GM23338 (cell line): ENCODE data around the gene LSM2. TPM values are rescaled to one million over a fixed set of nuclear protein-coding genes. Genes with fewer than 3 reads are reported as not detected.
"Not testable (repeated sequence)": the region's sequence is repeated elsewhere in the genome, so short reads cannot be mapped to it uniquely, and the experiment has no call there.

Source experiments
- ATAC-seq: fragments of 200-7000 bp; cut with Tn5 transposase; 3 replicates; pipeline ENCODE4 v1.9.1; 2020
- DNase-seq: peaks from one replicate; pipeline ENCODE4 v3.0.0-alpha.2; 2015; ENCODE audit warnings: low spot score
- H2AFZ ChIP-seq: fragments of 200-600 bp; sonication (generic); 2 replicates; pipeline ENCODE4 v1.8.0; 2016; ENCODE audit warnings: antibody characterized with exemption, mild to moderate bottlenecking, moderate library complexity
- H3F3A ChIP-seq: fragments of 200-600 bp; sonication (generic); replicated peaks from 2 replicates; pipeline ENCODE4 v1.8.0; 2017; ENCODE audit warnings: antibody characterized with exemption, mixed run types, low read depth
- H3K27ac ChIP-seq: fragments of 200-600 bp; sonication (generic); 2 replicates; pipeline ENCODE4 v1.6.1; 2016; ENCODE audit warnings: low read depth
- H3K27me3 ChIP-seq: fragments of 200-600 bp; sonication (generic); 2 replicates; pipeline ENCODE4 v1.8.0; 2016; ENCODE audit warnings: mild to moderate bottlenecking, mixed run types, moderate library complexity; ENCODE audit not compliant: insufficient read depth
- H3K36me3 ChIP-seq: fragments of 200-600 bp; sonication (generic); 2 replicates; pipeline ENCODE4 v1.8.0; 2016; ENCODE audit warnings: mild to moderate bottlenecking; ENCODE audit not compliant: insufficient read depth
- H3K4me1 ChIP-seq: fragments of 200-600 bp; sonication (generic); 2 replicates; pipeline ENCODE4 v1.8.0; 2016; ENCODE audit warnings: mild to moderate bottlenecking, moderate library complexity; ENCODE audit not compliant: insufficient read depth
- H3K4me2 ChIP-seq: fragments of 200-600 bp; sonication (generic); 2 replicates; pipeline ENCODE4 v1.7.1; 2017; ENCODE audit warnings: mixed run types
- H3K4me3 ChIP-seq: fragments of 200-600 bp; sonication (generic); 2 replicates; pipeline ENCODE4 v1.6.1; 2016; ENCODE audit warnings: mixed run types
- H3K79me2 ChIP-seq: fragments of 200-600 bp; sonication (generic); replicated peaks from 2 replicates; pipeline ENCODE4 v1.8.0; 2017; ENCODE audit warnings: mild to moderate bottlenecking; ENCODE audit not compliant: insufficient read depth
- H3K9me2 ChIP-seq: fragments of 200-600 bp; sonication (generic); 2 replicates; pipeline ENCODE4 v1.8.0; 2017; ENCODE audit not compliant: insufficient read depth
- H4K20me1 ChIP-seq: fragments of 200-600 bp; sonication (generic); replicated peaks from 2 replicates; pipeline ENCODE4 v1.8.0; 2017; ENCODE audit warnings: mild to moderate bottlenecking; ENCODE audit not compliant: insufficient read depth
- H3K27ac Mint-ChIP-seq: 2 replicates; pipeline ENCODE4 v1.8.0; 2020; ENCODE audit warnings: inconsistent platforms, mild to moderate bottlenecking, moderate library complexity, mixed read lengths
- H3K27me3 Mint-ChIP-seq: 3 replicates; pipeline ENCODE4 v1.8.0; 2022; ENCODE audit warnings: low read depth, mild to moderate bottlenecking, moderate library complexity, mixed read lengths, inconsistent platforms; ENCODE audit not compliant: insufficient read depth, poor library complexity
- H3K36me3 Mint-ChIP-seq: 3 replicates; pipeline ENCODE4 v1.8.0; 2021; ENCODE audit warnings: low read depth, mild to moderate bottlenecking, inconsistent platforms, moderate library complexity, mixed read lengths
- H3K4me1 Mint-ChIP-seq: 3 replicates; pipeline ENCODE4 v1.8.0; 2020; ENCODE audit warnings: mild to moderate bottlenecking, inconsistent platforms, mixed read lengths
- H3K4me3 Mint-ChIP-seq: 3 replicates; pipeline ENCODE4 v1.8.0; 2021; ENCODE audit warnings: moderate library complexity, mild to moderate bottlenecking, inconsistent platforms, mixed read lengths
- H3K9me3 Mint-ChIP-seq: 3 replicates; pipeline ENCODE4 v1.8.0; 2020; ENCODE audit warnings: moderate library complexity, mild to moderate bottlenecking, inconsistent platforms, mixed read lengths
- CREB1 ChIP-seq: fragments of 250-450 bp; sonication (Bioruptor Pico); IDR thresholded peaks from 2 replicates; pipeline ENCODE4 v1.5.0; 2020; ENCODE audit warnings: low read depth, mild to moderate bottlenecking, moderate library complexity
- EZH2phosphoT487 ChIP-seq: fragments of 200-600 bp; sonication (generic); IDR thresholded peaks from one replicate; pipeline ENCODE4 v1.8.1; 2018; ENCODE audit warnings: antibody characterized with exemption; ENCODE audit not compliant: unreplicated experiment
- NANOG ChIP-seq: IDR thresholded peaks from 2 replicates; pipeline ENCODE4 v1.6.1; 2016; ENCODE audit warnings: antibody characterized with exemption, borderline replicate concordance
- POLR2AphosphoS5 ChIP-seq: IDR thresholded peaks from 2 replicates; pipeline ENCODE4 v1.6.1; 2016; ENCODE audit warnings: antibody characterized with exemption, low read depth
- STAT1 ChIP-seq: IDR thresholded peaks from one replicate; pipeline ENCODE4 v1.6.1; 2016; ENCODE audit warnings: antibody characterized with exemption; ENCODE audit not compliant: unreplicated experiment
- ZNF114 ChIP-seq: fragments of 250-450 bp; sonication (Bioruptor Pico); IDR thresholded peaks from 2 replicates; pipeline ENCODE4 v1.5.0; 2020; ENCODE audit warnings: mild to moderate bottlenecking, moderate library complexity
- ZNF331 ChIP-seq: fragments of 250-450 bp; sonication (Bioruptor Pico); IDR thresholded peaks from 2 replicates; pipeline ENCODE4 v1.5.0; 2020; ENCODE audit warnings: low read depth, mild to moderate bottlenecking, moderate library complexity
- ZNF462 ChIP-seq: fragments of 250-450 bp; sonication (Bioruptor Pico); IDR thresholded peaks from 2 replicates; pipeline ENCODE4 v1.5.0; 2020; ENCODE audit warnings: mild to moderate bottlenecking, moderate library complexity
- polyA plus RNA-seq: library from polyadenylated mRNA; unstranded; fragments of >200 nt; fragmentation: Nextera tagmentation; extraction: Ambion mirVana; gene quantifications from 2 replicates; pipeline ENCODE4 v1.2.1, GENCODE V29; 2016
- total RNA-seq: library from RNA; depleted of rRNA; stranded (reverse); fragments of >200 nt; shearing (Covaris generic); gene quantifications from 2 replicates; pipeline ENCODE4 v1.2.3, GENCODE V29; 2014

LSM2 gene
- total and polyA plus RNA-seq, 2 experiments from 2014 or later, result 106 to 140 TPM

GRCh38 chr6:31838114-31838553 lies 31.4 kb upstream of the LSM2 start:
- TF ChIP-seq POLR2AphosphoS5, result 0 out of 2 replicates have a peak, but pooled peaks have one; percentile 8
- peaks cover 70% of the 10 kb centered on the region for H3K36me3 Mint-ChIP-seq
- Histone ChIP-seq H3K4me3 (peak overlapping the region; percentile 84), H3K36me3 (peaks cover 50% of the 10 kb centered on the region), H4K20me1 (peaks cover 40% of the 10 kb centered on the region), H3K4me1 (peaks cover 21% of the 10 kb centered on the region), H3F3A (peaks cover 73% of the 10 kb centered on the region), H3K79me2 (peaks cover 43% of the 10 kb centered on the region), H3K27ac (peak overlapping the region; percentile 83), H3K4me2 (peak overlapping the region; percentile 99)
- H3K9me2 ChIP-seq, H2AFZ ChIP-seq, DNase-seq, H3K27me3 ChIP-seq, ATAC-seq, H3K9me3 Mint-ChIP-seq, H3K27ac Mint-ChIP-seq: not testable (repeated sequence)
- peaks cover 26% of the 10 kb centered on the region for H3K4me1 Mint-ChIP-seq
- peak overlapping the region; percentile 97 for H3K4me3 Mint-ChIP-seq
- peaks cover 24% of the 10 kb centered on the region for H3K27me3 Mint-ChIP-seq

GRCh38 chr6:31837369-31838113 lies 30.8 kb upstream of the LSM2 start:
- Histone ChIP-seq H3K27ac (peak overlapping the region; percentile 83), H2AFZ (no peak overlapping the region), H3K27me3 (no peaks in the 10 kb centered on the region), H3K4me2 (peak overlapping the region; percentile 99), H4K20me1 (peaks cover 40% of the 10 kb centered on the region), H3K4me3 (peak overlapping the region; percentile 84), H3F3A (peaks cover 76% of the 10 kb centered on the region), H3K9me2 (no peaks in the 10 kb centered on the region), H3K79me2 (peaks cover 43% of the 10 kb centered on the region), H3K4me1 (peaks cover 21% of the 10 kb centered on the region), H3K36me3 (peaks cover 50% of the 10 kb centered on the region)
- Mint-ChIP-seq H3K27me3 (peaks cover 24% of the 10 kb centered on the region), H3K4me1 (peaks cover 26% of the 10 kb centered on the region), H3K36me3 (peaks cover 70% of the 10 kb centered on the region), H3K9me3 (peaks cover 7% of the 10 kb centered on the region; the same call in 1 of the 3 replicates), H3K4me3 (peak overlapping the region; percentile 97), H3K27ac (peak overlapping the region; percentile 98)
- no peak for ATAC-seq
- DNase-seq, result no peak
- TF ChIP-seq STAT1, result no peak
- TF ChIP-seq POLR2AphosphoS5, result peak; percentile 12
- TF ChIP-seq ZNF114 (CRISPR knock-in tag), result no peak

GRCh38 chr6:31836474-31837368 lies 30.0 kb upstream of the LSM2 start:
- Histone ChIP-seq H3K27ac (peak overlapping the region; percentile 83), H3K79me2 (peaks cover 46% of the 10 kb centered on the region)
- no peak for ATAC-seq
- TF ChIP-seq CREB1 (CRISPR knock-in tag), result no peak
- TF ChIP-seq ZNF331, result no peak
- TF ChIP-seq EZH2phosphoT487, result no peak
- TF ChIP-seq NANOG, result no peak
- TF ChIP-seq POLR2AphosphoS5, result no peak
- no peak for TF ChIP-seq STAT1
- TF ChIP-seq ZNF462 (CRISPR knock-in tag), result no peak

More at GRCh38 chr6:31836474-31837368, 30.0 kb upstream of the LSM2 start:
- H3F3A ChIP-seq, result peaks cover 71% of the 10 kb centered on the region
- H3K9me3 Mint-ChIP-seq, result peaks cover 7% of the 10 kb centered on the region; the same call in 1 of the 3 replicates
- no peak overlapping the region for H2AFZ ChIP-seq
- H3K4me3 Mint-ChIP-seq, result peak overlapping the region; percentile 97
- peak overlapping the region; percentile 84 for H3K4me3 ChIP-seq
- H3K27me3 ChIP-seq, result no peaks in the 10 kb centered on the region
- no peaks in the 10 kb centered on the region for H3K9me2 ChIP-seq
- H3K4me1 Mint-ChIP-seq, result peaks cover 26% of the 10 kb centered on the region
- H3K36me3 Mint-ChIP-seq, result peaks cover 70% of the 10 kb centered on the region
- peak overlapping the region; percentile 98 for H3K27ac Mint-ChIP-seq
- H3K36me3 ChIP-seq, result peaks cover 50% of the 10 kb centered on the region
- peak overlapping the region; percentile 99 for H3K4me2 ChIP-seq
- H3K4me1 ChIP-seq, result peaks cover 21% of the 10 kb centered on the region
- H3K27me3 Mint-ChIP-seq, result peaks cover 24% of the 10 kb centered on the region
- H4K20me1 ChIP-seq, result peaks cover 40% of the 10 kb centered on the region
- DNase-seq, result no peak
